A549 (cell line): Measurements from ENCODE around the gene HIGD1A. TPM values are rescaled to one million over a fixed set of nuclear protein-coding genes. Genes with fewer than 3 reads are reported as not detected.

Experiments used
- ATAC-seq, 2 experiments: fragments of 200-7000 bp in 1 of 2; fragments of >200 bp in 1 of 2; cut with Nextera tagmentation in 1 of 2; cut with Tn5 transposase in 1 of 2; 3 replicates each; pipeline versions ENCODE4 v1.8.0 to v1.9.1; 2018 to 2020; ENCODE audit warnings: mild to moderate bottlenecking in 1 of 2, moderate library complexity in 1 of 2
- CTCF ChIA-PET: fragments of 300-600 bp; sonication (Branson Sonifier 250); formaldehyde crosslinking; extraction: SDS; loops from one replicate; lab custom pipeline; 2021; ENCODE audit warnings: antibody characterized with exemption, inconsistent platforms; lab: Yijun Ruan, JAX
- POLR2A ChIA-PET: fragments of 350-600 bp; formaldehyde crosslinking; extraction: SDS; loops from one replicate; lab custom pipeline; 2021; ENCODE audit warnings: antibody characterized with exemption, inconsistent platforms; lab: Yijun Ruan, JAX
- DNase-seq, 2 experiments: peaks; one replicate each; pipeline versions ENCODE4 v3.0.0 to v3.0.0-alpha.2; 2011 to 2016; ENCODE audit warnings: low read depth in 1 of 2, low spot score in 1 of 2
- FAIRE-seq: peaks from 2 replicates; lab custom pipeline; 2011; peaks lifted over from hg19 to GRCh38; lab: Jason Lieb, UNC
- H3K27ac ChIP-seq, 2 experiments: fragments of >200 bp; sonication (Bioruptor Twin); formaldehyde crosslinking; 3 replicates each; pipeline ENCODE4 v1.5.1; 2016 to 2017
- H3K4me1 ChIP-seq: fragments of >200 bp; sonication (Bioruptor Twin); formaldehyde crosslinking; 3 replicates; pipeline ENCODE4 v1.6.1; 2016
- H3K4me2 ChIP-seq: fragments of >200 bp; sonication (Bioruptor Twin); formaldehyde crosslinking; 3 replicates; pipeline ENCODE4 v1.6.1; 2016
- H3K4me3 ChIP-seq: fragments of >200 bp; sonication (Bioruptor Twin); formaldehyde crosslinking; 3 replicates; pipeline ENCODE4 v1.5.1; 2016
- H3K9me3 ChIP-seq: fragments of >200 bp; sonication (Bioruptor Twin); formaldehyde crosslinking; 3 replicates; pipeline ENCODE4 v1.6.1; 2016
- BHLHE40 ChIP-seq: IDR thresholded peaks from 2 replicates; pipeline ENCODE4 v1.6.1; 2012; ENCODE audit warnings: low read depth, low read length, inconsistent platforms
- CBX8 ChIP-seq: fragments of 200-600 bp; sonication (generic); IDR thresholded peaks from 2 replicates; pipeline ENCODE4 v1.6.1; 2016
- CEBPB ChIP-seq, 2 experiments: fragments of >200 bp in 1 of 2; sonication (Bioruptor Twin) in 1 of 2; formaldehyde crosslinking in 1 of 2; IDR thresholded peaks; 2 replicates each; pipeline ENCODE4 v1.6.1; 2012 to 2016
- CTCF ChIP-seq: fragments of >200 bp; sonication (Bioruptor Twin); formaldehyde crosslinking; IDR thresholded peaks from 3 replicates; pipeline ENCODE4 v1.5.1; 2016
- EHMT2 ChIP-seq: fragments of 200-600 bp; sonication (generic); IDR thresholded peaks from 2 replicates; pipeline ENCODE4 v1.6.1; 2016; ENCODE audit warnings: antibody characterized with exemption, low read depth, mild to moderate bottlenecking, moderate library complexity
- EP300 ChIP-seq, 2 experiments: fragments of >200 bp; sonication (Bioruptor Twin); formaldehyde crosslinking; IDR thresholded peaks; 2 replicates in 1 of 2; 3 replicates in 1 of 2; pipeline ENCODE4 v1.6.1; 2016 to 2017
- FOSB ChIP-seq: fragments of 250-450 bp; sonication (Bioruptor Pico); IDR thresholded peaks from 2 replicates; pipeline ENCODE4 v1.5.0; 2020; ENCODE audit warnings: mild to moderate bottlenecking, moderate library complexity
- FOSL2 ChIP-seq, 2 experiments: fragments of 450-650 bp in 1 of 2; fragments of >200 bp in 1 of 2; sonication (Bioruptor Twin) in 1 of 2; formaldehyde crosslinking; IDR thresholded peaks; 2 replicates each; pipeline versions ENCODE4 v1.5.0 to v1.6.1; 2016 to 2020; ENCODE audit warnings: mild to moderate bottlenecking in 1 of 2, moderate library complexity in 1 of 2
- GATA3 ChIP-seq: IDR thresholded peaks from 2 replicates; pipeline ENCODE4 v1.6.1; 2012; ENCODE audit warnings: borderline replicate concordance
- HDAC2 ChIP-seq: fragments of 200-600 bp; sonication (generic); IDR thresholded peaks from 2 replicates; pipeline ENCODE4 v1.6.1; 2016
- HES2 ChIP-seq: fragments of >200 bp; sonication (Bioruptor Twin); formaldehyde crosslinking; IDR thresholded peaks from 2 replicates; pipeline ENCODE4 v1.6.1; 2016
- HMGXB4 ChIP-seq: fragments of 250-450 bp; sonication (Bioruptor Pico); IDR thresholded peaks from 2 replicates; pipeline ENCODE4 v1.5.0; 2021; ENCODE audit warnings: mild to moderate bottlenecking, moderate library complexity, borderline replicate concordance
- HOXB13 ChIP-seq: fragments of 250-450 bp; sonication (Bioruptor Pico); IDR thresholded peaks from 2 replicates; pipeline ENCODE4 v1.5.0; 2020; ENCODE audit warnings: low read depth, mild to moderate bottlenecking, moderate library complexity
- MAX ChIP-seq: IDR thresholded peaks from 2 replicates; pipeline ENCODE4 v1.6.1; 2012
- MAZ ChIP-seq: fragments of 150-350 bp; IDR thresholded peaks from 2 replicates; pipeline ENCODE4 v1.6.1; 2014; ENCODE audit warnings: antibody characterized with exemption, low read depth, low read length, borderline replicate concordance
- MYC ChIP-seq: IDR thresholded peaks from 2 replicates; pipeline ENCODE4 v1.6.1; 2012; ENCODE audit warnings: mild to moderate bottlenecking, inconsistent platforms, low read length, improper control_type of control experiment, borderline replicate concordance
- POLR2A ChIP-seq: IDR thresholded peaks from 2 replicates; pipeline ENCODE4 v1.6.1; 2012; ENCODE audit warnings: mild to moderate bottlenecking, low read length
- REST ChIP-seq: fragments of 200-600 bp; sonication (generic); IDR thresholded peaks from 2 replicates; pipeline ENCODE4 v1.6.1; 2016; ENCODE audit warnings: antibody characterized with exemption, mild to moderate bottlenecking, moderate library complexity
- USF2 ChIP-seq: fragments of 450-650 bp; IDR thresholded peaks from 2 replicates; pipeline ENCODE4 v1.6.1; 2014; ENCODE audit warnings: antibody characterized with exemption
- ZFP36 ChIP-seq: fragments of 450-650 bp; IDR thresholded peaks from 2 replicates; pipeline ENCODE4 v1.6.1; 2014; ENCODE audit warnings: borderline replicate concordance; ENCODE audit not compliant: partially characterized antibody
- ZSCAN20 ChIP-seq: fragments of 250-450 bp; sonication (Bioruptor Pico); IDR thresholded peaks from 2 replicates; pipeline ENCODE4 v1.8.0; 2022; ENCODE audit warnings: mild to moderate bottlenecking, moderate library complexity
- WGBS: methylation state at CpG from one replicate; pipeline ENCODE4 v1.1.6; 2017; ENCODE audit errors: missing lambda C conversion rate; 5-methylcytosine and 5-hydroxymethylcytosine counted together
- polyA plus RNA-seq, 4 experiments: library from polyadenylated mRNA; depleted of rRNA in 3 of 4; stranded (reverse); fragments of >200 nt; fragmentation: RNase III in 1 of 4; extraction: RNeasy Plus Mini Kit Qiagen cat#74134 plus additional on column Dnase treatment in 1 of 4; gene quantifications; 2 replicates in 3 of 4; 3 replicates in 1 of 4; pipeline ENCODE4 v1.2.3, GENCODE V29; 2011 to 2017

HIGD1A gene
- polyA plus RNA-seq, 2 of the 4 experiments (the other 2 are of a cell fraction), result 146 to 158 TPM

- TF ChIP-seq REST (no peak), CEBPB (IDR thresholded peaks at IDR 0.05) (no peak), EHMT2 (no peak), USF2 (no peak), HOXB13 (CRISPR knock-in tag) (no peak), ZFP36 (no peak), EP300 (IDR thresholded peaks at IDR 0.05) (no peak), BHLHE40 (no peak), ZSCAN20 (no peak)
- TF ChIP-seq, all 56 proteins: peak for 0
These were observed 50.5 kb downstream of the HIGD1A start (continued) for GRCh38 chr3:42753757-42754156.

GRCh38 chr3:42752961-42753360 lies 51.3 kb downstream of the HIGD1A start:
- Histone ChIP-seq H3K9me3 (no peaks in the 10 kb centered on the region), H3K4me2 (no peak overlapping the region), H3K27ac (no peak overlapping the region), H3K4me1 (no peaks in the 10 kb centered on the region), H3K4me3 (no peak overlapping the region)
- TF ChIP-seq CTCF (no peak), MYC (no peak), MAX (no peak), CBX8 (no peak), ZSCAN20 (no peak), FOSL2 (IDR thresholded peaks at IDR 0.05) (no peak), FOSL2 (CRISPR knock-in tag; IDR thresholded peaks at IDR 0.05) (no peak)
- DNase-seq, result no peak
- ATAC-seq, result no peak
- 71% methylated on average over 4 of the region's 4 CpGs for WGBS
- FAIRE-seq, result no peak
- POLR2A ChIA-PET, result no interaction called here
- CTCF ChIA-PET, result interaction anchor here (7.5 kb wide), 1 partner anchor 8 kb away, joined by 44 read pairs; no protein-coding TSS in a partner anchor

GRCh38 chr3:42752441-42752840 lies 51.8 kb downstream of the HIGD1A start:
- DNase-seq (no peak), ATAC-seq (no peak), FAIRE-seq (no peak)
- Histone ChIP-seq H3K27ac (no peak overlapping the region), H3K4me3 (no peak overlapping the region), H3K4me1 (no peaks in the 10 kb centered on the region), H3K4me2 (no peak overlapping the region), H3K9me3 (no peaks in the 10 kb centered on the region)
- POLR2A ChIA-PET, result no interaction called here
- TF ChIP-seq FOSB (CRISPR knock-in tag) (no peak), ZSCAN20 (no peak), MAZ (no peak), HES2 (no peak), HMGXB4 (CRISPR knock-in tag) (no peak), POLR2A (no peak), MAX (no peak), HDAC2 (no peak), GATA3 (no peak)
- CTCF ChIA-PET, result interaction anchor here (7.5 kb wide), 1 partner anchor 7 kb away, joined by 44 read pairs; no protein-coding TSS in a partner anchor
- 89% methylated on average over 9 of the region's 9 CpGs for WGBS
